HG02798 (cell line): ENCODE results near the gene MND1.
"Not testable (repeated sequence)": the region's sequence is repeated elsewhere in the genome, so short reads cannot be mapped to it uniquely, and the experiment has no call there.

Experiments used
- ATAC-seq: cut with Tn5 transposase; IDR thresholded peaks from one replicate; pipeline ENCODE4 v1.9.1; 2021; ENCODE audit warnings: mild to moderate bottlenecking; ENCODE audit not compliant: unreplicated experiment, poor library complexity

The MND1 gene

GRCh38 chr4:153394945-153395344, 50.5 kb downstream of the MND1 start:
- ATAC-seq: no peak

GRCh38 chr4:153398713-153399112, 54.2 kb downstream of the MND1 start:
- no peak for ATAC-seq

GRCh38 chr4:153399358-153399757, 54.9 kb downstream of the MND1 start:
- no peak for ATAC-seq

GRCh38 chr4:153401501-153401900, 57.0 kb downstream of the MND1 start:
- no peak for ATAC-seq

GRCh38 chr4:153402366-153402765, 57.9 kb downstream of the MND1 start:
- no peak for ATAC-seq

- no peak for ATAC-seq
Observed at GRCh38 chr4:153403726-153404125, 59.2 kb downstream of the MND1 start.

- no peak for ATAC-seq
Observed at GRCh38 chr4:153407906-153408305, 63.4 kb downstream of the MND1 start.

GRCh38 chr4:153408932-153409331, 64.4 kb downstream of the MND1 start:
- ATAC-seq: no peak

GRCh38 chr4:153409412-153409811, 64.9 kb downstream of the MND1 start:
- no peak for ATAC-seq

- ATAC-seq: no peak
Observed at GRCh38 chr4:153409924-153410501, 65.5 kb downstream of the MND1 start.

- ATAC-seq: no peak
Observed at GRCh38 chr4:153413842-153414241, 69.4 kb downstream of the MND1 start.

- not testable (repeated sequence) for ATAC-seq
Observed at GRCh38 chr4:153416456-153416855, 72.0 kb downstream of the MND1 start.

GRCh38 chr4:153418121-153418520, 73.6 kb downstream of the MND1 start:
- ATAC-seq: no peak

- no peak for ATAC-seq
Observed at GRCh38 chr4:153418558-153418957, 74.1 kb downstream of the MND1 start.

- ATAC-seq: no peak
Observed at GRCh38 chr4:153419029-153419428, 74.5 kb downstream of the MND1 start.

- no peak for ATAC-seq
Observed at GRCh38 chr4:153419673-153420278, 75.3 kb downstream of the MND1 start.

GRCh38 chr4:153420361-153420760, 75.9 kb downstream of the MND1 start:
- no peak for ATAC-seq

GRCh38 chr4:153421941-153422340, 77.5 kb downstream of the MND1 start:
- ATAC-seq: peak; percentile 66

GRCh38 chr4:153426207-153426885, 81.9 kb downstream of the MND1 start:
- peak; percentile 66 for ATAC-seq

GRCh38 chr4:153427363-153428071, 83.0 kb downstream of the MND1 start:
- ATAC-seq: no peak

GRCh38 chr4:153428941-153429475, 84.5 kb downstream of the MND1 start:
- ATAC-seq: no peak
